Esophagus squamous epithelium (tissue), 4 donors: ENCODE results near the gene IL17RB.

Experiments used
- POLR2A ChIP-seq, 4 donors: fragments of 450-650 bp; IDR thresholded peaks; one replicate each; pipeline ENCODE4 v1.6.1; 2017; ENCODE audit warnings: antibody characterized with exemption in 4 of 4, mild to moderate bottlenecking in 4 of 4, moderate library complexity in 3 of 4
- TF ChIP-seq, protein P1 (sequence below), 6 experiments: fragments of 450-650 bp in 4 of 6; fragments of 200-600 bp in 2 of 6; sonication (generic) in 2 of 6; IDR thresholded peaks; one replicate each; pipeline ENCODE4 v1.5.1; 2016 to 2019; ENCODE audit warnings: antibody characterized with exemption in 6 of 6, mild to moderate bottlenecking in 4 of 6, moderate library complexity in 4 of 6

DNA sequence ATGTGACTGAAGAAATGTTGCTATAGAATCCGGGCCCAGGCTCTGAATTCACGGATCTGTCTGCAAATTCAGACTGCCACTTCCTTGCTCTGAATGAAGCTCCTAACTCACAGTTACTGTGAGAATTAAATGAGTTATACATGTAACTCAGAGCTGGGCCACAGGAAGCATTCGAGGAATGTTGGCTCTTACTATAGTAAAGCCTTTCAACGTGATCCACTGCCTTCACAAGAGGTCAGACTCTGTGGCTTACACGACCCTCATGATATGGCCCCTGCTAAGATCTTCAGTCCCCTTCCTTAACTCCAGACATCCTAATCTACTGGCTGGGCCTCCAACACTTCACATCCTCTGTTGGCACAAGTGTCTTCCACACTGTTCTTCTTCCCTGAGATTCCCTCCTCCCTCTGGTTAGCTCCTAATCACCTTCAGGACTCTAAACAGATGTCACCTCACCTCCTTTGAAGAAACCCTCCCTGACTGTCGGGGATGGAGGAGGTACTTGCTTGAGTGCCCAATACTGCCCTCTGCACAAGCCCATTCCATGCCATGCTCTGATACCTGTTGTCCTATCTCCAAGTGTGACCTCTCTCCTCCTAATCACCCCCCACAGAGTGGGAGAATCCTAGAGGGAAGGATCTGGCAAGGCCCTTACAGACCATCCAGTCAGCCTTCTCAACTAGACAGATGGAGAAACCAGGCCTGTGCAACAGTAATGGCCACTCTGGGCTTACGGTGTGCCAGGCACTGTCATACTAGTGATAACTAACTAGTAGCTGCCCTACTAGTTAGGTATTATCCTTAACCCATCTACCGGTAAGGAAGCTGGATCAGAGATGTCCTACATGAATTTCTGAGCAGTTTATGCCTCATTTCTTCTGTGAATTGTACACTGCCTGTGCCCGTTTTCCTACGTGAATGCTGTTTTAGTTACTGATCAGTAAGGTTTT lies 34.3 kb downstream of the IL17RB start:
- no peak for TF ChIP-seq POLR2A (IDR thresholded peaks at IDR 0.05)
- TF ChIP-seq, protein P1, sequence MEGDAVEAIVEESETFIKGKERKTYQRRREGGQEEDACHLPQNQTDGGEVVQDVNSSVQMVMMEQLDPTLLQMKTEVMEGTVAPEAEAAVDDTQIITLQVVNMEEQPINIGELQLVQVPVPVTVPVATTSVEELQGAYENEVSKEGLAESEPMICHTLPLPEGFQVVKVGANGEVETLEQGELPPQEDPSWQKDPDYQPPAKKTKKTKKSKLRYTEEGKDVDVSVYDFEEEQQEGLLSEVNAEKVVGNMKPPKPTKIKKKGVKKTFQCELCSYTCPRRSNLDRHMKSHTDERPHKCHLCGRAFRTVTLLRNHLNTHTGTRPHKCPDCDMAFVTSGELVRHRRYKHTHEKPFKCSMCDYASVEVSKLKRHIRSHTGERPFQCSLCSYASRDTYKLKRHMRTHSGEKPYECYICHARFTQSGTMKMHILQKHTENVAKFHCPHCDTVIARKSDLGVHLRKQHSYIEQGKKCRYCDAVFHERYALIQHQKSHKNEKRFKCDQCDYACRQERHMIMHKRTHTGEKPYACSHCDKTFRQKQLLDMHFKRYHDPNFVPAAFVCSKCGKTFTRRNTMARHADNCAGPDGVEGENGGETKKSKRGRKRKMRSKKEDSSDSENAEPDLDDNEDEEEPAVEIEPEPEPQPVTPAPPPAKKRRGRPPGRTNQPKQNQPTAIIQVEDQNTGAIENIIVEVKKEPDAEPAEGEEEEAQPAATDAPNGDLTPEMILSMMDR (IDR thresholded peaks at IDR 0.05), result no peak
